Nucleus accumbens (tissue), 56 donors: Measurements from ENCODE around the gene SDHAF2.
"Not testable (repeated sequence)": the region's sequence is repeated elsewhere in the genome, so short reads cannot be mapped to it uniquely, and the experiment has no call there.

Experiments used
- DNase-seq, 56 donors: peaks; one replicate each; lab custom pipeline; 2025; lab: John Stamatoyannopoulos, UW

The SDHAF2 gene

DNA sequence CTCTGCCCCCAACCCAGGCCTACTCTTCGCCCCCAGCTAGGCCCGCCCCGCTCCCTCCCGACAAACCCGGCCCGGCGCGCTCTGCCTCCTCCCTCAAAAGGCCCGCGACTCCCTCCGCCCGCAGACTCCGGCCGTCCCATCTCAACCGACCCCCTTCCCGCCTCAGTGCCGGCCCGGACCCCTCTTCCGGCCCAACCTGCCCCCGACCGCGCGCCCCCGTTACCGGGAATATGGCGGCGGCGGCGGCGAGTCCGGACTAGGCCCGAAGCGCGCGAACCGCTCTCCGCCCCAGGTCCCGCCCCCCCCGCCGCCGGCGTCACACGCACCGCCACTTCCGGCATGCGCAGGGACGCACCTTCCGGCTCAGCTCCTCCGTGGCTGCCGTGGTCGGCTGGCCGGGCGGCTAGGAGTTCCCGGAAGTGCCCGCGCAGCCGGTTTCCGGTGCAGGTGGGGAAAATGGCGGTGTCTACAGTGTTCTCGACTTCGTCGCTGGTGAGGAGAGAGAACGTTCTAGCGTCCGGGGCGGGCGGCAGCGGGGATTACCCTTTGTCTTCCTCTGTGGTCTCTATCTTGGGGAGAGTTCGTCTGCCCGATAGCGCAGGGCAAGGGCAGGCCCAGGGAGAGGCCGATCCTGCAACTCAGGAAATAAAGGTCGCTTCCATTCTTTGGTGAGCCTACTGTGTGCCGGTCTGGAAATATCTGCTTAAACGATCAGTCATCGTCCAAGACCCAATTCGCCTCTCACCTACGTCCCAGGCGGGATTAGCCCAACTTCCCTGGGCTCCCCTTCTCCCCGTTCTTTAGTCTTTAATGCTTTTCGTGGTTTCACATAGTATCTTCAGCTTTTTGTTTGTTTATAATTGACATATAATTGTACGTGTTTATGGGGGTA is at the start of gene SDHAF2, which contains the start of gene CPSF7:
TSS of gene SDHAF2 (plus strand) at position 434 of the 892 bp plus-strand sequence. CDS start at position 457, 23 bp downstream.
TSS of gene CPSF7 (minus strand) at position 285 of the 892 bp plus-strand sequence. CDS start 740 bp downstream, outside the sequence.
- DNase-seq, result peak in 55 of 56 donors; percentile 71 to 98 (median 94)

DNA sequence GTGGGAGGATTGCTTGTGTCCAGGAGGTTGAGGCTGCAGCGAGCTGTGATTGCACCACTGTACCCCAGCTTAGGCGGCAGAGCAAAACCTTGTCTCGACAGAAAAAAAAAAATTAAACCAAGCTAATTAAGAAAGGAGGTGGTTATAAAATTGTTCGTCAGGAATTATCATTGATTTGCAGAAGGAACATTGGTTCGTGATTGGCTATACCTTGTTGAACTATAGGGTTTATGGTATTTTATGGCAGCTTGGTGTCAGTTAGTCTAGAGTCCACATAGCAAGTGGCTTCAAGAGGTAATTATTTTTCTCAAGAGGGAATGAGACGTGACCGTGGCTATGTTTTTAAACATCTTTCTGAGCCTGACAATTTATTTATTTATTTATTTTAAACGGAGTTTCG is 49.0 kb upstream of the SDHAF2 start:
- no peak for DNase-seq

DNA sequence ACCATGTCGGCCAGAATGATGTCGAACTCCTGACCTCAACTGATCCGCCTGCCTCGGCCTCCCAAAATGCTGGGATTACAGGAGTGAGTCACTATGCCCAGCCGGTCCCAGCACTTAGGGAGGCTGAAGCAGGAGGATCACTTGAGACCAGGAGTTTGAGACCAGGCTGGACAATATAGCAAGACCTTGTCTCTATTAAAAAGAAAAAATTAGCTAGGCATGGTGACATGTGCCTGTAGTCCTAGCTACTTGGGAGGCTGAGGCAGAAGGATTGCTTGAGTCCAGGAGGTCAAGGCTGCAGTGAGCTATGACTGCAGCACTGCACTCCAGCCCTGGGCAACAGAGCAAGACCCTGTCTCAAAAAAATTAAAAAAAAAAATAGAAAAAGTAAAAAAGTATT is 46.1 kb upstream of the SDHAF2 start:
- not testable (repeated sequence) for DNase-seq

DNA sequence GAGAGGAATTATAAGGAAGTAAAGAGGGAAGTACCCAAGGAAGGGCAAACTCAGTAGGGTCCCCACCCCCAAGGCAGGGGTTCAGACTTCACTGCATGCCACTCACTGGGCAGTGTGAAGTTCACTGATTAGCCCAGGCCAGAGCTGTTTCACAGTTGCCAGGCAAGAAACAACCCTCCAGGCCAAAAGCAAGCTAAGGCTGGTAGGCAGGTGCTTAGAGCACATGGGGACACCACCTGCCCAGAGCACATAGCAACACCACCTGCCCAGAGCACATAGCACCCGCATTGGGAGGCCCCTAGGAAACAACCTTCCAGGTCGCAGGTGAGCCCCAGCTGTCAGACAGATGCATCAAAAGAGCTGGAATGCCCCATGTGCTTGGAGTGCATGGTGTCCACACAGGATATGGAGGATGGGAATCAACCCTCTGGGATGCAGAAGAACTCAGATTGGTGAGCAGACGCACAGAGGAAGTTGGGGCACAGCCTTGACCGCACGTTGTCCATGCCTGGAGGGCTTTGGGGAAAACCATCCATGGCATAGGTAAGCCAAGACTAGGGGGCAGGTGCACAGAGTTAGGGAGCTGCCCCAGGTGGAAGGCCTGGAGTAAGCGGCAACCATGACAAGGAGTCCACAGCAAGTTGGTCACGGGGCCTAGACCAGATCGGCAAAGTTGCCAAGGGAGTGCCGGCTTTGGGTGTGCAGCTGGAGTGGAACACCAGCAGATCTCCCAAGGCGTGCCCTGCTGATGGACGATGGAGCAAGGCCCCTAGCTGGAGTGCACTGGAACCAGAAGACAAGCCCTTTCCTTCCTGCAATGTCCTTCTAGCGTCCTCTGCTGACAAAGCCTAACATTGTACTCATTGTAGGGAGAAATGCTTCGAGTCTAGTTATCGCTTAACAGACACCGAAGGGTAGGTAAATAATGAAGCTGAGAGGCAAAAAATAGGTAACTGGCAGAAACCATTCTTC is 45.4 kb upstream of the SDHAF2 start:
- DNase-seq, result no peak

DNA sequence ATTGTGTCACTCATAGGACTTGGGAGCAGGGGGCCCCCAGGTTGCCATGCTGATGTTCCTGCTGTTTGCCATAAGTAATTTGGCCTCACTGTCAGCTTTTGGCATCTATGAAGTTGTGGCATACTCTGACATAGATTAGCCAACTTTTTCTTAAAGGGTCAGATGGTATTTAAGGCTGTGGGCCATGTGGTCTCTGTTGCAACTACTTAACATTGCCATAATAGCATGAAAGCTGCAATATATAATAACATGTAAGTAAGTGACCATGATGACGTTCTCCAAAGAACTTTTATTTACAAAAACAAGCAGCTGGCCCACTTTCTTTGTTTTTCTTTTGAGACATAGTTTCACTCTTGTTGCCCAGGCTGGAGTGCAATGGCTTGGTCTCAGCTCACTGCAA is 39.8 kb upstream of the SDHAF2 start:
- DNase-seq, result no peak

DNA sequence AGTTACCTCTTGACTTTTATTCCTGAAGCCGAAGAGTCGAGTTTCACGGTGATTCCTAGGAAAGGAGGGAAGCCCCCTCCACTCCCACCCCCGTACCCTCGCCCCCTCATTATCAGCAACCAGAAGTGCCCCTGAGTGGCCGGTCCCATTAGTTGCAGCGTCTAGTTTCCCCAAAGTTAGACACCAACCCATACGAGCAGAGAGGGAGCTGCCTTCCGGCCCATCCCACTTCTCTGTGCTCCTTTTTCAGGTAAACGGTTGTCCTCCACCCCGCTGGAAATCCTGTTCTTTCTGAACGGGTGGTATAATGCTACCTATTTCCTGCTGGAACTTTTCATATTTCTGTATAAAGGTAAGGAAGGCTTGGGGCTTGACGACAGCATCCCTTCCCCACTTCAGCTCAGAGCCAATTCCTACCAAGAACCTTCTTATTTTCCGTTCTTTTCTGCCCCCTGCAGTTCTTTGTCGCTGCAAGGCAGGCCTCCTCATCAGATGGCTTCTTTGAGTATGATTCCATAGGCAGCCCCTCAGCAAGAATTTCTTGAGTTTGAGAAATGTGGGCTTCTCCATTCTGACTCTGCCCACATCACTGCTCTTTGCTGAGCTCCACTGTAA is 36.8 kb upstream of the SDHAF2 start:
- DNase-seq, result peak in 10 of 56 donors; percentile 5 to 48 (median 22)

DNA sequence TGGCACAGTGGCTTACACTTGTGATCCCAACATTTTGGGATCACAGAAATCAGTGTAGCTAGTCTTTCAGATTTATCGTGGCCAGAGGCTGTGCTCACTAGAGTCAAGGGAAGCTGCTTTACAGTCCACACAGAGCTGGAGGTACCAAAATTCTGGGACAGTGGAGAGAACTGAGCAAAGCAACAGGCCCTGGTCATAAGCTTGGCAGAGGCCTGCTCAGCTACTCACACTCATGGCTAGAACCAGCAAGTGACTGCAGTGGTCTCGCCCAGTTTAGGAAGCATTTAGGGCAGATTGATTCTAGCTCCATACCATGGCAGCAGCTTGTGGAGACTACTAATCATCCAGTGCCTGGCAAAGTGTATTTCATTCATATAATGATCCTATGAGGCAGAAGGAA is 28.8 kb upstream of the SDHAF2 start:
- DNase-seq, result no peak

DNA sequence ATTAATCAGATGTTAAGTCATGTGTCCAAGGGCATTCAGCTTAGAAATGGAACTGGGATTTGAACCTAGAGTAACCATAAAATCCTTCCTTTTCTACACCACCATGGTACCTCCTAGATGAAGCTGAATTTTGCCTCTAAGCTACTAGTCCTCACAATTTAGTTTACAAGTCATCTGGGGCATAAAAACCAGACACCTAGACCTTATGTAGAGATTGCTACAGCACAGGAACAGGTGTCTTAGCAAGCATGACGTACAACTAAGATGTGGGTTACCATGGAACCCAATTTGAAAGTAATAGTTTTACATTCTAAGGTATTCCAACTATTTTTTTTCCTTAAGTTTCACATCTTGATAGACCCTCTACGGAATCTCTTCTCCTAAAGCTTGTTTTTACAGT is 28.4 kb upstream of the SDHAF2 start:
- DNase-seq, result no peak

DNA sequence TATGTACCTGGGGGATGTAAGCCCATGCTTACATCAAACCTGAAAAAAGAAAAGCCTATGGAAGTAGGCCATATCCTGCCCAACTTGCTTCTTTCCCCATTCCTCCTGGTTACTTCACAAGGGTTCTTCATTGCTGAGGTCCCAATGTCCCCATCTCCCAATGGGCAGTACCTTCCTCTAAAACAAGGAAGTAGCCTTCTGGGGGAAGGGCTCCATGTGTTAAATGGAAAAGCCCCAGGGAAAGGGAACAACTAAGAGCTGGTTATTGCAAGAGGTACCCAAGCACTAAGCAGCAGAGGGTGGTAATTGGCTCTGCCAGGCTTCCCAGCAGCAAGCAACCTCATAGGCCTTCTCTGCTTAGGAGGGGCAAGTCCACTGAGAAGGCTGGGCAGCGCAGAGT is 26.3 kb upstream of the SDHAF2 start:
- no peak for DNase-seq

DNA sequence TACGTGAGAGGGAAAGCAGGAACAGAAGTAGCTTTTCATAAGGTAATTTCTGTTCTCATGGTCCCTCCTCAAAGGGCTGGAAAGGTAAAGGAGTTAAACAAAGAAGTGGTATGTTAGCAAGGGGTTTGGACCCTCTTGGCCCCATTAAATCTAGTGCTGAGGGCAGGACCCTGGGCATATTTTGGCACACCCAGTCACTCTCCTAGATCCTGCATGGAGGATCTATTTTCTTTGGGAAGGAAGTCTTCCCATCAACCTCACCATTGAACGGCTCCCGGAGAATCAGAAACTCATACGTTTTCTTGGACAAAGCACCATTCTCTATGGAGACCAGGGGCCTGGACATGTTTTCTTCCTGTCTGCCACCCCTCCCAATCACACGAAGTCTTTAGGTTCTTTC is 25.8 kb upstream of the SDHAF2 start:
- DNase-seq, result no peak

DNA sequence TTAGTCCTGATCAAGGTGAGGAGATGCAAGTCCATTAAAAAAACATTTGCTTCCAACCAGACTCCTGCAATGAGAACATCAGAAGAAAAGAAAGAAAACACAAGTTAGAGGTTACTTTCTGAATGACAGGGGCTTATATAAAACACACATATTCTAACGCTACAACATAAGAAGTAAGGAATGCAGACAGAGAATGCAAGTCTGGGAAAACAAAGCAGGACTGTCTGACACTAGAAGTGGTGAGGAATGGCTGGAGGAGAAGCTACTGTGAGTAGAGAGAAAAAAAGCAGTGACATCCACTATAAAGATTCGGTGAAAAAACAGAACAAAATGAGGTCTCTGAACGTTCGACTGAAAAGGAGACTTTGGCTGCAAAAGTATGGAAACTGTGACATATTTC is 25.3 kb upstream of the SDHAF2 start:
- no peak for DNase-seq

DNA sequence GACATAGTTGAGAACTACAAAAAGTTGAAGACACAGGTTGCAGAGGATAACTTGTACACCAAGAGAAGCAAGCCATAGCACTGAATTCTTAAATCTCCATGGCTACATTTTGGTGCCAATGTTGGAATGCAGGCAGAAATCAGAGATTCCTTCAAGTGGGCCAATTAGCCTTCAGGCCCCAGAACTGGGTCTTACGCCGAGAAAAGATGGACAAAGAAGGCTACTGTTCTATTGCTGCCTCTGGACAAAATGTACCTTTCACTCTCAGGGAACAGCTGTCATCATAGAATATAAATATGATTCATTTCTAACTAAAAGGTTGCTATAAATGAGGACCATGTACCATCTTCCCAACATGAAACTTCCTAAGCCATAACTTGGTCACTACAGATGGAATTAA is 23.9 kb upstream of the SDHAF2 start:
- peak in 11 of 56 donors; percentile 7 to 50 (median 23) for DNase-seq

DNA sequence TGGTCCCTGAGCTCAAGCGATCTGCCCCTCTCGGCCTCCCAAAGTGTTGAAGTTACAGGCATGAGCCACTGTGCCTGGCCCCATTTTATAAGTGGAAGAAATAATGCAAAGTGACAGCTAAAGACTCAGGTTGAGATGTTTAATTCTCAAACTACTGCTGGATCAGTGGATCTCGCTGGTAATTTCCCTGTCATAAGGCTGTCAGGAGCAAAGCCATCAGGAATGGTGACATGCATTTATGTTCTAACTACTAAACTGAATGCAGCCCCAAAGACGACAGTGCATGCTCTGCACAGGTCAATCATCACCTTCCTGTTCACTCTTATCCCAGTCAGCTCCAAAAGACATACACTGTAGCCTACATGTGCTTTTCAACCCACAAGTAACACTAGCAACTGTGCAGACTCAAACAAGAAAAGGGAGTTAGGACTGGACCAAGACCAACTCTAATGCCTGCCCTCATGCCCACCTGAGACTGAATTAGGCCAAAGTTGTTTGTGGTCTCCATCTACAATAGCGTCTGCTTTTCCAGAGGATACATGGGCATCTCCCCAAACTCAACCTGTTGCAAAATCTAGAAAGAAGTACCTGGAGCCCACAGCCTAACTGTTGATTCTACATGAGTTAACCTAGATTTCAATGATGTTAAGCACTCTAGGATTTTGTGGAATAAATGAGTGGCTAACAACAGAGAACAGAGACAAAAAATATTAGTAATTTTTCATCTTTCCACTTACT is 22.8 kb upstream of the SDHAF2 start:
- no peak for DNase-seq

DNA sequence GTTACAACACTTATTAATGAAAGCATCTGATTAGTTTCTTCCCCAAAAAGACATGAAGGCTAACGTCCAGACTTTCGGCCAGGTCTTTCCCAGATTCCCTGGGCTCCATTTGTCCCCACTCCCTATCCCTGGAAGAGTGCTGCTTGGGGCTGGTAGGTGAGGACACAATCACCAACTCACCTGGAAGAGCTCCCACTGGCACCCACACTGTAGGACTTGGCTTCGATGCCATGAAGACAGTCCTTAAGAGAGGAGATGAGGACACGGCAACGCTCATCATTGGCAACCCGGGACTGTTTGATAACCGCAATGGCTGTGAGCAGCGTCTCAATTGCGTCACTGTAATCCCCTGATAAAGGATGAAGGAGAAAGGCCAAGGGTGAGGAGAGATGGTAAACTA is 18.3 kb upstream of the SDHAF2 start:
- DNase-seq, result no peak

DNA sequence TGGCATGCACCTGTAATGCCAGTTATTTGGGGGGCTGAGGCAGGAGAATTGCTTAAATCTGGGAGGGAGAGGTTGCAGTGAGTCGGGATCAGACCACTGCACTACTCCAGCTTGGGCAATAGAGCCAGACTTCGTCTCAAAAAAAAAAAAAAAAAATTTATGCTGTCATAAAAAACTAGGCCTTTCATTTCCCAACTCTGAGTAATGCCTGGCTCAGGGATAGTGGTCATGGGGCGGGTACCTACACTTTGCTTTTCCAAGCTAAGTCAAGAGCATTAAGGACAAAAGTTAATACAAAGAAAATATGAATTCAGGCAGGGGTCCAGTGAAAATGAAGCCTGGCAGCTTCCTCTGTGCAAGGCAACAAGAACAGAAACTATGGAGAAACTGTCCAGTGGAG is 16.4 kb upstream of the SDHAF2 start:
- no peak for DNase-seq

DNA sequence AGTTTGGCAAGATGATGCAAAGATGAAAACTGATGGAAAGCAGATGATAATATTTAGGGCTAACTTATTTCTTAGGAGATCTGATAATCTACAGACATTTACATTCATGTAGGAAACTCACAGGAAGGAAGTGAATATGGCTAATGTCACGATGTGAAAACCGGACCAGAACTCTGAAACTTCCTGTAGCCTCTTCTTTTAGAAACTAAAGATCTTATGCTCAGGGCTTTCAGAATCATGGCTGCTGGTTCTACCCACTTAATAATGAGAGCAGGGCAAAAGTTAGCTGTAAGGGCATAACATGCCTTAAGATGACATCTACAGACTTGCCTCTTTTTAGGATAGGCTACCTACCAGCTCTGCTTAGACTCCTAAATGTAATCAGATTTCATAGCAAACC is 15.4 kb upstream of the SDHAF2 start:
- no peak for DNase-seq

DNA sequence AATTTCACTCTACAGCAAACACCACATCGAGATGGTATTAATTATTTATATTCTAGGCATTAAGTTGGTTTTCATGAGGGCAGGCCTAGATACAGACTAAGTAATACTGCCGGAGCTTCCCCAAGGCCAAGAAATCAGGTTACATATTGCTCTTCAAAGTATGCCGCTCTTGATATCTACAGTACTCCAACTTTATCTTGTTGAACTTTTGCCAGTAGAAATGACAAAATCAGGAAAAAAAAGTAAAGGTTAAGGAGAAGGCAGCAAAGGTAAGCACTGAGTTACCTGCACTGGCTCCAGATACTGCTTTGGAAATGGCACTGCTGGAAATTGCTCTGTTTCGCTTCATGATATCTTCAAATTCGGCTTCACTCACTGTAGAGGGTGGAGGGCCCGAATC is 14.5 kb upstream of the SDHAF2 start:
- DNase-seq, result no peak

DNA sequence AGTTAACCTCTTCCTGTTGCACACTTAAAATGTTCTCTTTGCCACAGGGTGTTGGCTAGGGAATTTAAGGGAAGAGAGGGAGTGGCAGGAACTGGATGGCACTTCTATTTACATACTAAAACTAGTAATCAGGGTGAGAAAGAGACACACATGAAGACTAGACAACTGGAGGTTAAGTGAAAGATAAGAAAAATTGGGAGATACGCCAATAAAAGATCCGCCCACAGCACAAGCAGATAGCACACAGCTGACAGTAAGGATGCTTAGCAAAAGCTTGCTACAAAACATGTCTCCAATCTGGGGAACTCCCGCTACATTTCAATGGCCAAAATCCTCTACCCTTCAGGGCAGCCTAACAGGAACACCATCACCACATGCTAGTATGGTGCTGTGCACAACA is 13.0 kb upstream of the SDHAF2 start:
- DNase-seq, result no peak

DNA sequence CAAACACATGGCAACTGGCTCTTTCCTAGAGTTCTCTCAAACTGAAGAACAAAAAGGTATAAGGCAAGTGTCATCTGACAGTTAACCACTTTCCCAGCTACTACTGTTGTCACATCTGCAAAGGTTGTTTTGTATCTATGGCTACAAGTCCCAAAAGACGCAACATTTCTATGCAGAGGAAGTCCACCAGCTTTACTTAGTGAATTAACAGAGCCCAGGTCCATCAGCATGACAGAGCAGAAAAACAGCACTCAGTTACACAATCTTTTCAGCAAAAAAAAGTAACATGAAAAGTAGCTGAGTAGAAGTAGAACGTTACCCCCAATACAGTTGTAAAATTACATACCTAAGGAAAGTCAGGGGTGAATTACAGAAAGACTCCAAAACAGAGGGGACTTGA is 12.3 kb upstream of the SDHAF2 start:
- no peak for DNase-seq

DNA sequence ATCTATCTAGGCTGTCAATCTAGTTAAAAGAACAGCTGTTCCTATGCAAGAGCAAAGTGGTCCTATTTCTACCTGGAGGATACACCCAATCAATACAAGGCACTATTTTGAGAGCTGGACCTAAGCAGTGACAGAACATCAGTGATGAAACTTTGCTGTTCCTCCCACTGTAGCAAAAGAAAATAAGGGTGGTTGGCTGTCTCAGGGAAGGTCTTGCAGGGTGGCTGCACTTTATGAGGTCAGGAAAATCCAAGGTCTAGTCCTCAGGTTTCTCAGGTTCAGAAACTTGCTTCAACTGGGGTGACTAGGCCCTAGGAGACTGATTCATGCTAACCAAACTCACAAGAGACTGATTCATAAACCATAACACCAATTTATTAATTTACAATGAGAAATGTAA is 11.8 kb upstream of the SDHAF2 start:
- DNase-seq, result no peak
